A673 (cell line): Measurements from ENCODE around the gene NF1.

ENCODE experiments used
- CTCF ChIP-seq: fragments of 300-800, 200-600 bp; sonication (generic); conservative IDR thresholded peaks from 2 replicates; pipeline ENCODE4 v1.5.1; 2017; ENCODE audit warnings: low read depth, mild to moderate bottlenecking, antibody characterized with exemption, low read length, moderate library complexity, mixed read lengths
- EZH2 ChIP-seq: fragments of 200-600 bp; sonication (generic); IDR thresholded peaks from 2 replicates; pipeline ENCODE4 v1.6.1; 2017; ENCODE audit warnings: borderline replicate concordance, low read depth, mild to moderate bottlenecking, mixed read lengths, antibody characterized with exemption, low read length; ENCODE audit not compliant: poor library complexity, severe bottlenecking

DNA sequence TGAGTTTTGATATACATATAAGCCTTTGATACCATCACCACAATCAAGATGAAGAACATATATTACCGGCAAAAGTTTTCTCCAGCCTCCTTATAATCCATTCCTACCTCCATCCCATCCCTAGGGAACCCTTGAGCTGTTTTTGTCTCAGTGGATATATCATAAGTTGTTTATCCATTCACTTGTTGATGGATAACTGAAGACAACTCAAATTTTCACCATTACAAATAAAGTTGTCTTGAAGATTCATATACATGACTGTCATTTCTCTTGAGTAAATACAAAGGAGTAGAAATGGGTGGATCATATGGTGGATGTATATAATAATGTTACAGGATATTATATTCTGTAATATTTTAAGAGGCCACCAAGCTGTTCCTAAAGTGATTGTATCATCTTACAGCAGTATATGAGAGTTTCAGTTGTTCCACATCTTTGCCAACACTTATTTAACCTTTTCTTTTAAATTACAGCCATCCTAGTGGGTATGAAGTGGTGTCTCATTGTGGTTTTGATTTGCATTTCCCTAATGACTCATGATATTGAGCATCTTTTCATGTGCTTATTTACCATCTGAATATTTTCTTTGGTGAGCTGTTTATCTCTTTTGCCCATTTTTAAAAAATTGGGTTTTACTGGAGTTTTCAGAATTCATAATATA lies 17.4 kb downstream of the NF1 start:
- TF ChIP-seq CTCF (no peak), EZH2 (no peak)
